Keratinocyte (primary cell): ENCODE data around the gene LRP1B. TPM values are rescaled to one million over a fixed set of nuclear protein-coding genes. Genes with fewer than 3 reads are reported as not detected.
A peak's percentile ranks its signal among the peaks of the same experiment; 100 is the strongest.

Source experiments
- DNase-seq: peaks from one replicate; pipeline ENCODE4 v3.0.0-alpha.2; 2011; ENCODE audit warnings: low read depth, missing footprints, low spot score
- FAIRE-seq: peaks from 2 replicates; lab custom pipeline; 2011; peaks lifted over from hg19 to GRCh38; lab: Jason Lieb, UNC
- H2AFZ ChIP-seq: 2 replicates; pipeline ENCODE4 v1.6.0; 2012; ENCODE audit warnings: low read length, control low read depth, inconsistent platforms; ENCODE audit not compliant: control insufficient read depth
- H3K27ac ChIP-seq: 2 replicates; pipeline ENCODE4 v1.5.1; 2011; ENCODE audit warnings: low read length; ENCODE audit not compliant: control insufficient read depth, insufficient read depth
- H3K27me3 ChIP-seq: 3 replicates; pipeline ENCODE4 v1.6.0; 2011; ENCODE audit warnings: low read length; ENCODE audit not compliant: control insufficient read depth, insufficient read depth; ENCODE audit errors: extremely low read depth
- H3K36me3 ChIP-seq, 2 experiments: 2 replicates in 1 of 2; 3 replicates in 1 of 2; pipeline ENCODE4 v1.5.1; 2011; ENCODE audit warnings: low read length in 2 of 2, mild to moderate bottlenecking in 1 of 2; ENCODE audit not compliant: control insufficient read depth in 2 of 2, insufficient read depth in 2 of 2; ENCODE audit errors: extremely low read depth in 1 of 2
- H3K4me1 ChIP-seq: 3 replicates; pipeline ENCODE4 v1.5.1; 2011; ENCODE audit warnings: low read length; ENCODE audit not compliant: control insufficient read depth, insufficient read depth; ENCODE audit errors: extremely low read depth
- H3K4me2 ChIP-seq: 3 replicates; pipeline ENCODE4 v1.6.0; 2011; ENCODE audit warnings: low read depth, low read length; ENCODE audit not compliant: control insufficient read depth, insufficient read depth; ENCODE audit errors: extremely low read depth
- H3K4me3 ChIP-seq, 3 experiments: fragments of 200-600 bp in 1 of 3; sonication (generic) in 1 of 3; 2 replicates in 2 of 3; 3 replicates in 1 of 3; pipeline ENCODE4 v1.5.1; 2011 to 2016; ENCODE audit warnings: low read length in 3 of 3, mild to moderate bottlenecking in 3 of 3, control low read depth in 2 of 3, inconsistent platforms in 1 of 3, low read depth in 1 of 3, mixed read lengths in 1 of 3, mixed run types in 1 of 3, moderate library complexity in 1 of 3; ENCODE audit not compliant: control insufficient read depth in 2 of 3, insufficient read depth in 2 of 3; ENCODE audit errors: extremely low read depth in 1 of 3
- H3K79me2 ChIP-seq: 2 replicates; pipeline ENCODE4 v1.6.0; 2012; ENCODE audit warnings: low read length; ENCODE audit not compliant: control insufficient read depth, insufficient read depth
- H3K9ac ChIP-seq: 3 replicates; pipeline ENCODE4 v1.6.0; 2011; ENCODE audit warnings: low read length; ENCODE audit not compliant: control insufficient read depth, insufficient read depth; ENCODE audit errors: extremely low read depth
- H3K9me1 ChIP-seq: 3 replicates; pipeline ENCODE4 v1.6.0; 2011; ENCODE audit warnings: low read length; ENCODE audit not compliant: control insufficient read depth, insufficient read depth; ENCODE audit errors: extremely low read depth
- H3K9me3 ChIP-seq: 2 replicates; pipeline ENCODE4 v1.5.1; 2012; ENCODE audit warnings: low read depth, low read length; ENCODE audit not compliant: control insufficient read depth
- H4K20me1 ChIP-seq: 3 replicates; pipeline ENCODE4 v1.6.0; 2011; ENCODE audit warnings: low read length; ENCODE audit not compliant: control insufficient read depth, insufficient read depth; ENCODE audit errors: extremely low read depth
- EZH2 ChIP-seq: IDR thresholded peaks from one replicate; pipeline ENCODE4 v1.6.1; 2012; ENCODE audit warnings: inconsistent platforms, mild to moderate bottlenecking, low read length, moderate library complexity
- dilution Hi-C: fragments of 300-500 bp; cut with MboI; formaldehyde crosslinking; loops from one replicate; pipeline ENCODE4 v1.7.0; 2020; ENCODE audit warnings: low sequenced_read_pairs; ENCODE audit not compliant: extremely low pct_ligation_motif_present
- polyA plus RNA-seq, 5 experiments: library from polyadenylated mRNA; depleted of rRNA in 3 of 5; stranded (reverse) in 3 of 5; stranded (forward) in 1 of 5; unstranded in 1 of 5; fragments of >200 nt; gene quantifications; 1 replicate in 1 of 5; 2 replicates in 3 of 5; 3 replicates in 1 of 5; pipeline versions ENCODE4 v1.2.1 to v1.2.3, GENCODE V29; 2011 to 2012; ENCODE audit warnings: missing spikeins in 2 of 5, low read depth in 1 of 5, low replicate concordance in 1 of 5
- TF ChIP-seq, protein P1 (sequence below), 3 experiments: IDR thresholded peaks in 1 of 3; conservative IDR thresholded peaks in 1 of 3; optimal IDR thresholded peaks in 1 of 3; 2 replicates in 2 of 3; 3 replicates in 1 of 3; pipeline versions ENCODE3 to v1.5.1; 2011; ENCODE audit warnings: low read length in 3 of 3, mild to moderate bottlenecking in 3 of 3, moderate library complexity in 2 of 3, control low read depth in 1 of 3, inconsistent platforms in 1 of 3; ENCODE audit not compliant: insufficient read depth in 2 of 3; ENCODE audit errors: extremely low read depth in 1 of 3

LRP1B gene
- polyA plus RNA-seq, 1 donor (not counting 4 experiments of a cell fraction or from before 2014, with no cell fraction given), result not detected

DNA sequence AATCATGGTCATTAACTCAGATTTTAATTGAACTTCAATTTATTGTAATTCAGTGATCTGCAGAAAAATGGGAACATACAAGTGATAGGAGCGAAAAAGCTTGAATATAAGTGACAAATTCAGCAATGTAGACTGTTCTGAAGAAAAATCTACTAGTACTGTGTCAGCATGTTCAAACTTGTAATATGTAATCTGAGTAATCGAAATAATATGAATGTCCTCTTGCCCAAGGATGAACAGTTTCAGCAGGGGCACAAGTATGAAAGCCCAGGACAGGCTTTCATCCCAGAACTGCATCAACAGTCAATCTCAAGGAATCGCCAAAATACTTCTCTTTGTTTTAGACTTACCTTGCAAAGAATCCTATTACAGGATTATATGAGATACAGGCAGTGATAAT is 1110.5 kb downstream of the LRP1B start:
- FAIRE-seq (no peak), DNase-seq (no peak)
- dilution Hi-C loops, result no loop called here
- Histone ChIP-seq H3K36me3 (no peaks in the 10 kb centered on the region), H3K79me2 (no peaks in the 10 kb centered on the region), H3K4me3 (no peak overlapping the region), H4K20me1 (no peaks in the 10 kb centered on the region), H3K9ac (peak overlapping the region; percentile 41), H2AFZ (peak overlapping the region; percentile 78), H3K27me3 (no peaks in the 10 kb centered on the region), H3K27ac (peak overlapping the region; percentile 89), H3K4me2 (peak overlapping the region; percentile 42), H3K9me3 (no peaks in the 10 kb centered on the region), H3K4me1 (peaks cover 18% of the 10 kb centered on the region), H3K9me1 (no peaks in the 10 kb centered on the region)
- TF ChIP-seq, protein P1, sequence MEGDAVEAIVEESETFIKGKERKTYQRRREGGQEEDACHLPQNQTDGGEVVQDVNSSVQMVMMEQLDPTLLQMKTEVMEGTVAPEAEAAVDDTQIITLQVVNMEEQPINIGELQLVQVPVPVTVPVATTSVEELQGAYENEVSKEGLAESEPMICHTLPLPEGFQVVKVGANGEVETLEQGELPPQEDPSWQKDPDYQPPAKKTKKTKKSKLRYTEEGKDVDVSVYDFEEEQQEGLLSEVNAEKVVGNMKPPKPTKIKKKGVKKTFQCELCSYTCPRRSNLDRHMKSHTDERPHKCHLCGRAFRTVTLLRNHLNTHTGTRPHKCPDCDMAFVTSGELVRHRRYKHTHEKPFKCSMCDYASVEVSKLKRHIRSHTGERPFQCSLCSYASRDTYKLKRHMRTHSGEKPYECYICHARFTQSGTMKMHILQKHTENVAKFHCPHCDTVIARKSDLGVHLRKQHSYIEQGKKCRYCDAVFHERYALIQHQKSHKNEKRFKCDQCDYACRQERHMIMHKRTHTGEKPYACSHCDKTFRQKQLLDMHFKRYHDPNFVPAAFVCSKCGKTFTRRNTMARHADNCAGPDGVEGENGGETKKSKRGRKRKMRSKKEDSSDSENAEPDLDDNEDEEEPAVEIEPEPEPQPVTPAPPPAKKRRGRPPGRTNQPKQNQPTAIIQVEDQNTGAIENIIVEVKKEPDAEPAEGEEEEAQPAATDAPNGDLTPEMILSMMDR (optimal IDR thresholded peaks at IDR 0.05 in 1 of 3, IDR thresholded peaks at IDR 0.05 in 1 of 3, conservative IDR thresholded peaks at IDR 0.05 in 1 of 3; ENCODE audit: extremely low read depth in 1 of 3, insufficient read depth in 2 of 3, low read length in 3 of 3), result no peak
- no peak for TF ChIP-seq EZH2

DNA sequence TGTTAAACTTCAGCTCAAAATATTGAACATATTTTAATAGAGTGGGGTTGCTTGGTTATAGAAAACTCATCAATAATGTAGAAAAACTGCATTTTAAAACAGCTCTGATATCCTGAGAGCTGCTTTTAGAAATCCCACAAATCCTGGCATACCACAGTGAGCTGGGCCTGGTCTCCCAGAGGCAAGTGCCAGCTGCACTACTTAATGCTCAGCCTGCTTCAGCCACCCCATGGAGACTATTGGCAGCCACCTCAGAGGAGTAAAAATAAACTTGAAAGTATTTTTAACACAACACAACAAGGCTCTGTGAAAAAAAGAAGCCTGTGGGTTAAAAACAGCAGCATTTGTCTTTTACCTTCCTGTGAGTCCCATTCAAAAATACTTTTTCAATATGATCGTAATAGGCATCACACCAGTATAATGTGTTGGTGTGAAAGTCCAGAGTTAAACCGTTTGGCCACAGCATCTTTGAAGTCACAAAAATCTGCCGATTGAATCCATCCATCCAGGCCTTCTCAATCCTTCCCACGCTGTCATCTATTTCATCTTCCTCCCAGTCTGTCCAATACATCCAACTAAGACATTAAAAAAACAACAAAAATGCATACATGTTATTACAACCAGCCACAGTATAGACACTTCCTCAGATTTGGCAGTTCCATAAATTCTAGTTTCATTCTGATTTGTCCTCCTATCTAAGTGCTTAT is 1115.3 kb downstream of the LRP1B start:
- Histone ChIP-seq H3K9me3 (no peaks in the 10 kb centered on the region), H4K20me1 (no peaks in the 10 kb centered on the region), H3K36me3 (no peaks in the 10 kb centered on the region), H2AFZ (no peak overlapping the region), H3K9me1 (no peaks in the 10 kb centered on the region), H3K4me3 (no peak overlapping the region), H3K4me1 (peaks cover 7% of the 10 kb centered on the region), H3K27me3 (no peaks in the 10 kb centered on the region), H3K79me2 (no peaks in the 10 kb centered on the region), H3K9ac (no peak overlapping the region), H3K4me2 (no peak overlapping the region), H3K27ac (no peak overlapping the region)
- no peak for FAIRE-seq
- TF ChIP-seq, protein P1 (optimal IDR thresholded peaks at IDR 0.05 in 1 of 3, IDR thresholded peaks at IDR 0.05 in 1 of 3, conservative IDR thresholded peaks at IDR 0.05 in 1 of 3; ENCODE audit: extremely low read depth in 1 of 3, insufficient read depth in 2 of 3, low read length in 3 of 3), result no peak
- TF ChIP-seq EZH2, result no peak
- DNase-seq, result no peak
- dilution Hi-C loops, result no loop called here
